GM21717 (cell line): ENCODE measurements around the gene WDR33.

ENCODE experiments used
- ATAC-seq: cut with Tn5 transposase; IDR thresholded peaks from one replicate; pipeline ENCODE4 v1.9.1; 2021; ENCODE audit warnings: mild to moderate bottlenecking, moderate library complexity; ENCODE audit not compliant: unreplicated experiment

Gene WDR33

GRCh38 chr2:127698553-127699355 is 112.2 kb downstream of the WDR33 start:
- no peak for ATAC-seq

GRCh38 chr2:127697482-127698180 is 113.3 kb downstream of the WDR33 start:
- ATAC-seq: no peak

GRCh38 chr2:127695491-127696472 is 115.2 kb downstream of the WDR33 start:
- no peak for ATAC-seq

GRCh38 chr2:127694986-127695385 is 116.0 kb downstream of the WDR33 start:
- no peak for ATAC-seq

- ATAC-seq: no peak
Observed at GRCh38 chr2:127690696-127691095, 120.3 kb downstream of the WDR33 start.

GRCh38 chr2:127688405-127688804 is 122.6 kb downstream of the WDR33 start:
- ATAC-seq: no peak

- no peak for ATAC-seq
Observed at GRCh38 chr2:127685410-127686080, 125.4 kb downstream of the WDR33 start.

GRCh38 chr2:127683757-127684156 is 127.2 kb downstream of the WDR33 start:
- no peak for ATAC-seq

GRCh38 chr2:127683056-127683455 is 127.9 kb downstream of the WDR33 start:
- ATAC-seq: no peak

GRCh38 chr2:127681976-127682857 is 128.8 kb downstream of the WDR33 start:
- ATAC-seq: no peak

GRCh38 chr2:127681288-127681804 is 129.6 kb downstream of the WDR33 start:
- ATAC-seq: no peak

GRCh38 chr2:127680706-127681287 is 130.2 kb downstream of the WDR33 start:
- ATAC-seq: no peak

GRCh38 chr2:127679680-127680361 is 131.2 kb downstream of the WDR33 start:
- no peak for ATAC-seq

- ATAC-seq: no peak
Observed at GRCh38 chr2:127678991-127679390, 132.0 kb downstream of the WDR33 start.

GRCh38 chr2:127678531-127678930 is 132.4 kb downstream of the WDR33 start:
- no peak for ATAC-seq

GRCh38 chr2:127676906-127677305 is 134.1 kb downstream of the WDR33 start:
- ATAC-seq: no peak

- no peak for ATAC-seq
Observed at GRCh38 chr2:127675331-127676261, 135.4 kb downstream of the WDR33 start, which contains the start of gene LIMS2. Gene LIMS2 (minus strand): TSS chr2:127675530. CDS start chr2:127675024, 506 bp downstream.
